Parathyroid adenoma (tissue), 2 donors: ENCODE measurements around the gene TBX4.

Source experiments
- H2AFZ ChIP-seq: fragments of 300-600 bp; sonication (generic); one replicate; pipeline ENCODE4 v1.7.0; 2017; ENCODE audit warnings: antibody characterized with exemption, mild to moderate bottlenecking
- H3K27ac ChIP-seq: fragments of 300-600 bp; sonication (generic); one replicate; pipeline ENCODE4 v1.7.0; 2017
- H3K27me3 ChIP-seq: fragments of 300-600 bp; sonication (generic); one replicate; pipeline ENCODE4 v1.7.0; 2017; ENCODE audit warnings: low read length; ENCODE audit not compliant: control insufficient read depth, insufficient read depth
- H3K36me3 ChIP-seq: fragments of 300-600 bp; sonication (generic); one replicate; pipeline ENCODE4 v1.7.0; 2017; ENCODE audit warnings: low read length; ENCODE audit not compliant: control insufficient read depth, insufficient read depth
- H3K4me1 ChIP-seq: fragments of 300-600 bp; sonication (generic); one replicate; pipeline ENCODE4 v1.7.0; 2017; ENCODE audit warnings: control low read depth
- H3K4me2 ChIP-seq: fragments of 300-600 bp; sonication (generic); one replicate; pipeline ENCODE4 v1.7.0; 2017; ENCODE audit warnings: low read length
- H3K4me3 ChIP-seq: fragments of 300-600 bp; sonication (generic); one replicate; pipeline ENCODE4 v1.7.0; 2017; ENCODE audit warnings: low read depth, low read length
- H3K79me2 ChIP-seq: fragments of 300-600 bp; sonication (generic); one replicate; pipeline ENCODE4 v1.7.0; 2017; ENCODE audit warnings: control low read depth
- H3K9ac ChIP-seq: fragments of 300-600 bp; sonication (generic); one replicate; pipeline ENCODE4 v1.7.0; 2017; ENCODE audit warnings: mild to moderate bottlenecking
- H3K9me3 ChIP-seq: fragments of 300-600 bp; sonication (generic); one replicate; pipeline ENCODE4 v1.7.0; 2017; ENCODE audit warnings: low read length; ENCODE audit not compliant: control insufficient read depth
- TF ChIP-seq, protein P1 (sequence below): fragments of 300-600 bp; sonication (generic); IDR thresholded peaks from one replicate; pipeline ENCODE4 v1.7.0; 2017; ENCODE audit warnings: antibody characterized with exemption, mild to moderate bottlenecking
- donor health status: primary hyperparathyroidism.

The TBX4 gene

DNA sequence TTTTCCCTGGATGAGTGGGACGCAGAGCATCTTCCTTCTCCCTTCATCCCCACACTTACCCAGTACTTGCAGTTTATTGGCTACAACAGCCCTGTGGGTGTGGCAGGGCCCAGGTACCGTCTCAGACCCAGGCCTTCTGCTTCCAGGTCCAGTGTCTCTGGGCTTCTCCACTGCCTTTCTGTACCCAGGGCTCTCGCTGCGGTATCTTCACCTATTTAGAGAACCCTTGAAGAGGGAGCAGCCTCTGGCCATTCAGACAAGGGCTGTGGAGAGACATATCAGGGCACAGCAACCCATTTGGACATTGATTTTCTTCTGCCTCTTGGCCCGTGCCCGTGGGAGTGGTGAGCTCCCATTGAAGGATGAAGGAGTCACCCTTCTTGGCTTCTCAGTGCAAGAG, 17.3 kb downstream of the TBX4 start:
- Histone ChIP-seq H2AFZ (no peak overlapping the region), H3K4me1 (no peaks in the 10 kb centered on the region), H3K36me3 (no peaks in the 10 kb centered on the region), H3K27me3 (no peaks in the 10 kb centered on the region), H3K4me2 (no peak overlapping the region), H3K9me3 (no peaks in the 10 kb centered on the region), H3K4me3 (no peak overlapping the region), H3K9ac (no peak overlapping the region), H3K27ac (no peak overlapping the region), H3K79me2 (no peaks in the 10 kb centered on the region)
- TF ChIP-seq, protein P1, sequence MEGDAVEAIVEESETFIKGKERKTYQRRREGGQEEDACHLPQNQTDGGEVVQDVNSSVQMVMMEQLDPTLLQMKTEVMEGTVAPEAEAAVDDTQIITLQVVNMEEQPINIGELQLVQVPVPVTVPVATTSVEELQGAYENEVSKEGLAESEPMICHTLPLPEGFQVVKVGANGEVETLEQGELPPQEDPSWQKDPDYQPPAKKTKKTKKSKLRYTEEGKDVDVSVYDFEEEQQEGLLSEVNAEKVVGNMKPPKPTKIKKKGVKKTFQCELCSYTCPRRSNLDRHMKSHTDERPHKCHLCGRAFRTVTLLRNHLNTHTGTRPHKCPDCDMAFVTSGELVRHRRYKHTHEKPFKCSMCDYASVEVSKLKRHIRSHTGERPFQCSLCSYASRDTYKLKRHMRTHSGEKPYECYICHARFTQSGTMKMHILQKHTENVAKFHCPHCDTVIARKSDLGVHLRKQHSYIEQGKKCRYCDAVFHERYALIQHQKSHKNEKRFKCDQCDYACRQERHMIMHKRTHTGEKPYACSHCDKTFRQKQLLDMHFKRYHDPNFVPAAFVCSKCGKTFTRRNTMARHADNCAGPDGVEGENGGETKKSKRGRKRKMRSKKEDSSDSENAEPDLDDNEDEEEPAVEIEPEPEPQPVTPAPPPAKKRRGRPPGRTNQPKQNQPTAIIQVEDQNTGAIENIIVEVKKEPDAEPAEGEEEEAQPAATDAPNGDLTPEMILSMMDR = no peak

- Histone ChIP-seq H3K4me2 (no peak overlapping the region), H3K9ac (no peak overlapping the region), H2AFZ (no peak overlapping the region), H3K9me3 (no peaks in the 10 kb centered on the region), H3K4me1 (no peaks in the 10 kb centered on the region), H3K27ac (no peak overlapping the region), H3K27me3 (no peaks in the 10 kb centered on the region), H3K79me2 (no peaks in the 10 kb centered on the region), H3K4me3 (no peak overlapping the region), H3K36me3 (no peaks in the 10 kb centered on the region)
- TF ChIP-seq, protein P1 = no peak
Observed at GRCh38 chr17:61469949-61470348, 17.7 kb downstream of the TBX4 start.

GRCh38 chr17:61470530-61471136, 18.4 kb downstream of the TBX4 start:
- Histone ChIP-seq H3K4me1 (no peaks in the 10 kb centered on the region), H3K9me3 (no peaks in the 10 kb centered on the region), H3K9ac (no peak overlapping the region), H3K79me2 (no peaks in the 10 kb centered on the region), H3K4me3 (no peak overlapping the region), H3K27ac (no peak overlapping the region), H2AFZ (no peak overlapping the region), H3K36me3 (no peaks in the 10 kb centered on the region), H3K4me2 (no peak overlapping the region), H3K27me3 (no peaks in the 10 kb centered on the region)
- TF ChIP-seq, protein P1 = no peak

- no peaks in the 10 kb centered on the region for H3K36me3 ChIP-seq
- H3K27me3 ChIP-seq = no peaks in the 10 kb centered on the region
- H2AFZ ChIP-seq = no peak overlapping the region
Observed at GRCh38 chr17:61474235-61474927, 22.2 kb downstream of the TBX4 start.

More at GRCh38 chr17:61474235-61474927, 22.2 kb downstream of the TBX4 start:
- no peak overlapping the region for H3K4me3 ChIP-seq
- no peak overlapping the region for H3K9ac ChIP-seq
- H3K27ac ChIP-seq = no peak overlapping the region
- H3K79me2 ChIP-seq = no peaks in the 10 kb centered on the region
- H3K4me2 ChIP-seq = no peak overlapping the region
- no peaks in the 10 kb centered on the region for H3K9me3 ChIP-seq
- TF ChIP-seq, protein P1 = no peak
- no peaks in the 10 kb centered on the region for H3K4me1 ChIP-seq
